Activated T-helper 17 cell treated with anti-CD3 and anti-CD28 coated beads, Interleukin-2, amount 50 U/mL, for 72 hours (primary cell): ENCODE measurements around the gene TEX101. TPM values are rescaled to one million over a fixed set of nuclear protein-coding genes. Genes with fewer than 3 reads are reported as not detected.
A peak's percentile ranks its signal among the peaks of the same experiment; 100 is the strongest.

Source experiments
- ATAC-seq: fragments of 150-1000 bp; cut with Tn5 transposase; replicated peaks from 2 replicates; pipeline ENCODE4 v1.10.0; 2021; ENCODE audit warnings: mild to moderate bottlenecking, moderate library complexity
- H3K27ac Mint-ChIP-seq: one replicate; pipeline ENCODE4 v1.8.0; 2022; ENCODE audit warnings: mixed read lengths
- H3K27me3 Mint-ChIP-seq: one replicate; pipeline ENCODE4 v1.8.0; 2022; ENCODE audit warnings: mixed read lengths
- H3K36me3 Mint-ChIP-seq: one replicate; pipeline ENCODE4 v1.8.0; 2022; ENCODE audit warnings: low read depth, mild to moderate bottlenecking, mixed read lengths
- H3K4me1 Mint-ChIP-seq: one replicate; pipeline ENCODE4 v1.8.0; 2022; ENCODE audit warnings: mixed read lengths
- H3K4me3 Mint-ChIP-seq: one replicate; pipeline ENCODE4 v1.8.0; 2022; ENCODE audit warnings: mild to moderate bottlenecking, mixed read lengths
- H3K9me3 Mint-ChIP-seq: one replicate; pipeline ENCODE4 v1.8.0; 2022; ENCODE audit warnings: mixed read lengths
- total RNA-seq, 2 donors: library from RNA; stranded (reverse); gene quantifications; one replicate each; pipeline ENCODE4 v1.2.3, GENCODE V29; 2022

Gene TEX101
- total RNA-seq, 2 donors from 2014 or later, result not detected

GRCh38 chr19:43466793-43467192 is 52.1 kb downstream of the TEX101 start:
- Mint-ChIP-seq H3K4me1 (peaks cover 32% of the 10 kb centered on the region), H3K27ac (peak overlapping the region; percentile 66), H3K9me3 (no peaks in the 10 kb centered on the region), H3K4me3 (no peak overlapping the region), H3K27me3 (no peaks in the 10 kb centered on the region), H3K36me3 (no peaks in the 10 kb centered on the region)
- no peak for ATAC-seq

- Mint-ChIP-seq H3K4me3 (no peak overlapping the region), H3K4me1 (peaks cover 27% of the 10 kb centered on the region), H3K9me3 (no peaks in the 10 kb centered on the region), H3K27ac (peak overlapping the region; percentile 66), H3K36me3 (no peaks in the 10 kb centered on the region), H3K27me3 (no peaks in the 10 kb centered on the region)
- ATAC-seq, result no peak
Measured at GRCh38 chr19:43467276-43467675, 52.6 kb downstream of the TEX101 start.

- no peak for ATAC-seq
- H3K36me3 Mint-ChIP-seq, result no peaks in the 10 kb centered on the region
- peaks cover 26% of the 10 kb centered on the region for H3K4me1 Mint-ChIP-seq
- H3K4me3 Mint-ChIP-seq, result peak overlapping the region; percentile 11
- H3K27me3 Mint-ChIP-seq, result no peaks in the 10 kb centered on the region
- H3K27ac Mint-ChIP-seq, result peak overlapping the region; percentile 66
- H3K9me3 Mint-ChIP-seq, result no peaks in the 10 kb centered on the region
Measured at GRCh38 chr19:43467730-43468129, 53.0 kb downstream of the TEX101 start.

Other genes starting within 250 kb of the TEX101 start
- not detected for gene PSG5, start 228.4 kb upstream of the TEX101 start, total RNA-seq
- under 1 TPM in 1 of 2 donors, not detected in 1; 0.48 TPM for gene PSG4, start 209.3 kb upstream of the TEX101 start, total RNA-seq
- under 1 TPM in 1 of 2 donors, not detected in 1; 0.24 TPM for gene PSG9, start 145.4 kb upstream of the TEX101 start, total RNA-seq
- not detected for gene CD177, start 61.2 kb upstream of the TEX101 start, total RNA-seq
- gene LYPD3, start 50.7 kb downstream of the TEX101 start, total RNA-seq, result 1 to 10 TPM; 1.0 to 3.0 TPM
- 10 to 100 TPM; 16.7 to 25.5 TPM for gene PHLDB3, start 89.9 kb downstream of the TEX101 start, total RNA-seq
- gene ETHE1, start 112.3 kb downstream of the TEX101 start, total RNA-seq, result 10 to 100 TPM; 71.1 to 74.0 TPM
- gene ZNF575, start 118.3 kb downstream of the TEX101 start, total RNA-seq, result 1 to 10 TPM in 1 of 2 donors, under 1 TPM in 1; 0.86 to 1.7 TPM
- 10 to 100 TPM; 33.8 to 34.9 TPM for gene XRCC1, start 160.6 kb downstream of the TEX101 start, total RNA-seq
- 1 to 10 TPM; 4.6 to 6.2 TPM for gene PINLYP, start 160.9 kb downstream of the TEX101 start, total RNA-seq
- gene IRGQ, start 181.2 kb downstream of the TEX101 start, total RNA-seq, result 10 to 100 TPM; 18.3 to 22.1 TPM
- gene ZNF576, start 181.7 kb downstream of the TEX101 start, total RNA-seq, result 10 to 100 TPM; 17.8 to 23.3 TPM
- 1 to 10 TPM in 1 of 2 donors, under 1 TPM in 1; 0.74 to 1.4 TPM for gene SRRM5, start 197.2 kb downstream of the TEX101 start, total RNA-seq
- gene ZNF428, start 204.7 kb downstream of the TEX101 start, total RNA-seq, result 10 to 100 TPM; 12.9 to 27.6 TPM
- gene CADM4, start 225.0 kb downstream of the TEX101 start, total RNA-seq, result under 1 TPM; 0.22 to 0.61 TPM